Gastroesophageal sphincter (tissue), 3 donors: ENCODE results near the gene ATP6V1C2.

Experiments used
- CTCF ChIP-seq, 4 experiments: fragments of 200-600 bp in 2 of 4; fragments of 450-650 bp in 2 of 4; sonication (generic) in 1 of 4; IDR thresholded peaks; one replicate each; pipeline ENCODE4 v1.5.1; 2017 to 2019; ENCODE audit warnings: antibody characterized with exemption in 4 of 4, mild to moderate bottlenecking in 2 of 4, moderate library complexity in 2 of 4
- EP300 ChIP-seq: sonication (generic); formaldehyde crosslinking; IDR thresholded peaks from one replicate; pipeline ENCODE4 v1.6.1; 2017; ENCODE audit warnings: antibody characterized with exemption, mild to moderate bottlenecking
- POLR2A ChIP-seq, 2 donors: fragments of 450-650 bp; IDR thresholded peaks; one replicate each; pipeline ENCODE4 v1.6.1; 2017; ENCODE audit warnings: antibody characterized with exemption in 2 of 2, mild to moderate bottlenecking in 2 of 2, moderate library complexity in 1 of 2
- POLR2AphosphoS5 ChIP-seq: sonication (generic); formaldehyde crosslinking; IDR thresholded peaks from one replicate; pipeline ENCODE4 v1.6.1; 2017; ENCODE audit warnings: antibody characterized with exemption

- TF ChIP-seq EP300 = no peak
- no peak for TF ChIP-seq POLR2A (IDR thresholded peaks at IDR 0.05)
- TF ChIP-seq CTCF (IDR thresholded peaks at IDR 0.05) = no peak
- TF ChIP-seq POLR2AphosphoS5 = no peak
Measured at GRCh38 chr2:10819714-10820314, 98.4 kb downstream of the ATP6V1C2 start.
